ENCODE results near the gene CREBL2. TPM values are rescaled to one million over a fixed set of nuclear protein-coding genes. Genes with fewer than 3 reads are reported as not detected.
"Not testable (repeated sequence)": the region's sequence is repeated elsewhere in the genome, so short reads cannot be mapped to it uniquely, and the experiment has no call there.

CREBL2 gene
- total RNA-seq, 1 donor from 2014 or later, result 26.0 TPM

DNA sequence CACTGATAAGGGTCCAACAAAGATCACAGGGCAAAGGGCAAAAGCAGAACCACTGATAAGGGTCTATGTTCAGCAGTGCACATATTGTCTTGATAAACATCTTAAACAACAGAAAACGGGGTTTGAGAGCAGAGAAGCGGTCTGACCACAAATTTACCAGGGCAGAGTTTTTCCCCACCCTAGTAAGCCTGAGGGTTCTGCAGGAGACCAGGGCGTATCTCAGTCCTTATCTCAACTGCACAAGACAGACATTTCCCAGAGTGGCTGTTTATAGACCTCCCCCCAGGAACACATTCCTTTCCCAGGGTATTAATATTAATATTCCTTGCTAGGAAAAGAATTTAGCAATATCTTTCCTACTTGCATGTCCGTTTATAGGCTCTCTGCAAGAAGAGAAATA lies 28.3 kb downstream of the CREBL2 start:
- not testable (repeated sequence) for DNase-seq

DNA sequence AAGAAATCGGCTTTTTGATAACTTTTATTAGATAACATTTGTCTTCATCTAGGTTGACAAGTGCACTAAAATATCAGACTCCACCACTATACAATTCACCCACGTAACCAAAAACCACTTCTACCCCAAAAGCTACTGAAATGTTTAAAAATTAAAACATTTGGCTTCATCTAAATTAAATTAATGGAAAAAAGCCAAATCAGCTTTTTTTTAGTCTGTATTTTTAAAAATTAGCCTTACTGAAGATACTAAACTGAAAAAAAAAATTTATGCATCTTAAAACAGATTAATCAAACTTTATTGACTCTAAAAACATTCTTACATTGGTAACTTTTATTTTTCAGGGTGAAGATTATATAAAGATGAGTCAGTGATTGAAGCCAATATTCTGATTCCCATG lies 30.0 kb downstream of the CREBL2 start:
- no peak for DNase-seq

DNA sequence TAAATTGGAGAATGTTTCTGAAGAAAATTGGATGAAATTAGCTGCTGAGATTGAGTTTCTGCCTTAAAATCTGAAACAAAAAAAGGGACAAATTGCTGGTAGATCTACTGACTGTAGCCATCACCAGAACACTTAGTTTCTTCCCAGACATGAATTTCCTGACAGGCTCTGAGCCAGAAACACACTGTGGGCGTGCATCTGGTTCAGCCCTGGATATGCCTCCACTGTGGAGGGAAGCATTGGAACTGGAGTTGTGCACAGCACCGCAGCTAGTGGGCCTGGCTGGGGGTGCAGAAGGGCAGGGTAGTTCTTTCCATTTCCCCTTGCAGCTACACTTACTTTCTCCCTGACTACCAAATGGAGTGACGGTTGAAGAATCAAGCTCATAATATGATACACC lies 31.2 kb downstream of the CREBL2 start:
- no peak for DNase-seq

DNA sequence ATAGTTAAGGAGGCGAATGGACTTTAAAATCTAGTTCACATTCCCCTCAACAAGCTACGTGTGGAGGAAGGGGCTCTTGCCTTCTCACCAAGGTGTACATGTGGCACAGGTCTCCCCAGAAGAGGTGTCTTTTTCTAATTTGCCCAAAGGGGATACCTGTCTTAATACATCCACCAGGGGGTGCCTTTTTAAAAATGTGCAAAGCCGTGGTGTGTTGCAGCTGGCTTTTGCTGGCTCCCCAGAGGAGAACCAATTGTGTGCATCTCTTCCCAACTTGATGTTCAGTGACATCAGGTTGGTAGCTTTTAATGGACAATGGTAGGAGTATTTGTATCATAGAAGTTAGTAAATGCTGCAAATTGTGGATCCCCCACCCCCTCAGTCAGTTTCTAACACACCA lies 33.8 kb downstream of the CREBL2 start:
- no peak for DNase-seq

DNA sequence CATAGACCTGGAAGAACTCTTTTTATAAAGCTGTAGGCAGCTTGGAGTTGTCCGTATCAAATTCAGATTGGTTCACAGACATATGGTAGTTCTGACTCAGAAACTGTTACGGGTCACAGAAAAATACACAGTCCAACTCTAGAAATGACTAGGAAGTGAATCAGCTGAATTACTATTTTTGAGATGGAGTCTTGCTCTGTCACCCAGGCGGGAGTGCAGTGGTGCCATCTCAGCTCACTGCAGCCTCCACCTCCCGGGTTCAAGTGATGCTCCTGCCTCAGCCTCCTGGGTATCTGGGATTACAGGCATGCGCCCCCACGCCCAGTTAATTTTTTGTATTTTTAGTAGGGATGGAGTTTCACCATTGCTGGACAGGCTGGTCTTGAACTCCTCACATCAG lies 34.3 kb downstream of the CREBL2 start:
- DNase-seq, result not testable (repeated sequence)

DNA sequence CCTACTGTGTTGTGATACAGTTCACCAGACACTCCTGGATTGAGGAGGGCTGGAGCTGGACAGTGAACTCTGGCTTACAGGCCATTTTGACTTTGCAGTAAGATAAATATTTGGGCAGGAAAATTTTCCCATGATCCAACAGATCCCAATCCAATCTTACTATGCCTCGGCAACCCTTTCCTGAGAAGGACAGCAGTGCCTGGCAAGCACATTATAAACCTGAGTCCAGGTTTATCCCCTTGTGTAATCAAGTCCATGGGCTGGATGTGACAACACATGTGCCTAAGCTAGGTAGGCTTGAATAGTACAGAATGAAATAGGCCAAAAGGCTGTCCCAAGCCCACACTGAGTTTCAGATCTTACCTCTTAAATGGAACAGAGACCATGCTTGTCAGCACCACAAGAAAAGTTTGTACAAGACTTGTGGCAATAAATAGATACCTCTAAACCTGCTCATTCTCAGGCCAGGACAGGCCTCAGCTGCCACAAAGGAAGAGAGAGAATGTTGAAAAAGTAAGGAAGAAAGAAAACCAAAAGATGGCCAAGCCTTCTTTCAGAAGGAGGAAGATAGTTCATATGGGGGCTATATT lies 34.9 kb downstream of the CREBL2 start:
- no peak for DNase-seq

DNA sequence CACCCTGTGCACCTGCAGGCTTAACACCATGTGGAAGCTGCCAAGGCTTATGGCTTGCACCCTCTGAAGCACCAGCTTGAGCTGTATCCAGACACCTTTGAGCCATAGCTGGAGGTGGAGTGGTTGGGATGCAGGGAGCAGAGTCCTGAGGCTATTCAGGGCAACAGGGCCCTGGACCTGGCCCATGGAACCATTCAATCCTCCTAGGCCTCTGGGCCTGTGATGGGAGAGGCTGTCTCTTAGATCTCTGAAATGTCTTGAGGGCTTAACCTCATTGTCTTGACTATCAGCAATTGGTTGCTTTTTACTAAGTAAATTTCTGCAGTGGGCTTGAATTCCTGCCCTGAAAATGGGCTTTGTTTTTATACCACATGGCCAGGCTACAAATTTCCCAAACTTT lies 36.6 kb downstream of the CREBL2 start:
- DNase-seq, result no peak

DNA sequence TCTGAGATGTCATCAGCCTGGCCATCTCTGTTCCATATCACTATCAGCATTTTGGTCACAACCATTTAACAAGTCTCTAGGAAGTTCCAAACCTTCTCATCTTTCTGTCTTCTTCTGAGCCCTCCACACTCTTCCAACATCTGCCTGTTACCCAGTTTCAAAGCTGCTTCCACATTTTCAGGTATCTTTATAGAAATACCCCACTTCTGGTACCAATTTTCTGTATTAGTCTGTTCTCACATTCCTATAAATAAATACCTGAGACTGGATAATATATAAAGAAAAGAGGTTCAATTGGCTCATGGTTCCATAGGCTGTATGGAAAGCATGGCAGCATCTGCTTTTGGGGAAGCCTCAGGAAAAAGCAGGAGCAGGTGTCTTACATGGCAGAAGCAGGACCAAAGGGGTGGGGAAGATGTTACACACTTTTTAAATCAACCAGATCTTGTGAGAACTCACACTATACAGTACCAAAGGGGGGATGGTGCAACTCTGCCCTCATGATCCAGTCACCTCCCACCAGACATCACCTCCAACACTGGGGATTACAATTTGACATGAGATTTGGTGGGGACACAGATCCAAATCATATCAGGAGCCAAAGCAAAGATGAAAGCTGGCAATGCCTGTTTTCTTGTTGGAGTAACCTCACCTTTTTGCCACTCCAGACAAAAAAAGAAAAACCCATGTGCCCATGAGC lies 37.4 kb downstream of the CREBL2 start:
- DNase-seq, result no peak

DNA sequence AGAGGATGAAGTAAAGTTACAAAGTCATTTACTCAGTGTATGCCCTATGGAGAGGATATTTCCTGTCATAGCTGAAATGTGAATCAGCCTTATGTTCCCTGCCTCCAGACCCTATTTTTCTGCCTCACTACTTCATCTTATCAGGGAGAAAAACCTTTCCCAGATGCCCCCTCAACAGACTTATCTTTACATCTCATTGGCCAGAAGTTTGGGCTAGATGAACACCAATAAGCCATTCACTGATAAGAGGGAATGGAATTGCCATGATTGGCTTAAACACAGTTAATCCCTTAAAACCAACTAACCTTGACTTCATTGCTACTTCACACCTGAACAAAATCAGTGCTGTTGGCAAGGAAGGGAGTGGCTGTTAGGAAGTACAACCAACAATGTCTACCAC lies 40.1 kb downstream of the CREBL2 start:
- DNase-seq, result no peak

DNA sequence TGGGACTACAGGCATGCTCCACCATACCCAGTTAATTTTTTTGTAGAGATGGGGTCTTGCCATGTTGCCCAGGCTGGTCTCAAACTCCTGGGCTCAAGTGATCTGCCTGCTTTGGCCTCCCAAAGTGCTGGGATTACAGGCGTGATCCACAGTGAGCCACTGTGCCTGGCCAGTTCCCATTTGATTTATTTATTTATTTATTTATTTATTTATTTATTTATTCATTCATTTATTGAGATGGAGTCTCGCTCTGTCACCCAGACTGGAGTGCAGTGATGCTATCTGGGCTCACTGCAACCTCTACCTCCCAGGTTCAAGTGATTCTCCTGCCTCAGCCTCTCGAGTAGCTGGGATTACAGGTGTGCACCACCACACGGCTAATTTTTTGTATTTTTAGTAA lies 41.0 kb downstream of the CREBL2 start:
- not testable (repeated sequence) for DNase-seq

DNA sequence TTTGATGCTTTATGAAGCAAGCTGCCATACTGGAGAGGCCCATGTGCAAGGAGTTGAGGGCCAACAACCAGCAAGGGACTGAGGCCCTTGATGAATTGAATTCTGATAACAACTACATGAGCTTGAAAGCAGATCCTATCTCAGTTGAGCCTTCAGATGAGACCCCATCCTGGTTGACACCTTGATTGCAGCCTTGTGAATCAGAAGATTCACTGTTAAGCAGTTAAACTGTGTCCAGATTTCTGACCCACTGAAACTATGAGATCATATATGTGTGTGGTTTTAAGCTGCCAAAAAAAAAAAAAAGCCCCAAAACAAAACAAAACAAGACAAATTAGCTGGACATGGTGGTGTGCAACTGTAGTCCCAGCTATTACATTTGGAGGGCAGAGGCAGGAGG lies 42.2 kb downstream of the CREBL2 start:
- DNase-seq, result no peak

DNA sequence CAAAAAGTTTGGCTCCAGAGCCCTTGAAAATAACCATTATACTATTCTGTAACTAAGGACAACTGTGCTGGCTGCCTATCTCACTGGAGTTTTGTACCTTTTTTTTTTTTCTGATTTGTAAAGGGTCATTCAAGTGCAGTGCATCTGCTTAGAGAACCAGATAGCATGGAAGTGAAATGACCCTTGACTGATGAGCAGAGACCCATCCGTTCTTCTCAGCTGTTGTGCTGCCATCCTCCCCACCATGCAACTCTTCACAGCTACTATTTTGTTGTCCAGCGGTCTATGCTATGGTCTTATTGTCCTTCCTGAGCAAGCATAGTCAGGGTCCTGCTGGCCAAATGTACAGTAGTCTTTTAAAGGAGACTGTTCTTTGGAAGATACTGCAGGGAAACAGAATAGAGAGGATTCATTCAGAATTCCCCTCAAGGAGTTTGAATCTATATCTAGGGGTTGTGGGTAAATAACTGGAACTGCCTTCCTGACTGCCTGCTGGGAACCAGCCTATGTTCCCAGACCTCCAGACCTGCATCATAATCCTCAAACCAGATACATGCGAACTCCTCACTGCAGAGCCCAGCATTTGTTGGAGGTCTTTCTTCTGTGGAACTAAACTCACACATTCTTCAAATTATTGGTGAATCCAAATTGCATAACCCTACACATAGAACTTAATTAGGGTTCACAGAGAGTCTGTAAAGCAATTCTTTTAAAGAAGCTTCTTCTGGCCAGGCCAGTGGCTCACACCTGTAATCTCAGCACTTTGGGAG lies 43.2 kb downstream of the CREBL2 start:
- DNase-seq, result no peak

DNA sequence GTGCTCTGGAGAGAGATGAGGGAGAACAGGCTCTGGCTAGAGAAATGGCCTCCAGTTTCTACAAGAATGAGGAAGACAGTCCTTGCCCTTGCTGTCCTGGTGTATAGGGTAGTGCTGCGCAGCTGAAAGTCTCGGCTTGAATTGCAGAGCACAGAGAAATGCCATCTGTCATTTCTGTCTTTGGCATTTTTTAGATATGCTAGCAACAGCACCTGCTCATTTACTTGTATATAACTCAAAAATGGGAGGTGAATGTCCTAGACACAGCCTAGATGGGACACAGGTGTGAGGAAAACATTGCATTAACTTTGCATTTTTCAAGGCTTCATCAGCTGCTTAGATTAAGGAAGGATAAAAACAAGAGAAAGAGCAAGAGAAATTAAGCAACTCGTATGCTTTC lies 48.5 kb downstream of the CREBL2 start:
- DNase-seq, result no peak

DNA sequence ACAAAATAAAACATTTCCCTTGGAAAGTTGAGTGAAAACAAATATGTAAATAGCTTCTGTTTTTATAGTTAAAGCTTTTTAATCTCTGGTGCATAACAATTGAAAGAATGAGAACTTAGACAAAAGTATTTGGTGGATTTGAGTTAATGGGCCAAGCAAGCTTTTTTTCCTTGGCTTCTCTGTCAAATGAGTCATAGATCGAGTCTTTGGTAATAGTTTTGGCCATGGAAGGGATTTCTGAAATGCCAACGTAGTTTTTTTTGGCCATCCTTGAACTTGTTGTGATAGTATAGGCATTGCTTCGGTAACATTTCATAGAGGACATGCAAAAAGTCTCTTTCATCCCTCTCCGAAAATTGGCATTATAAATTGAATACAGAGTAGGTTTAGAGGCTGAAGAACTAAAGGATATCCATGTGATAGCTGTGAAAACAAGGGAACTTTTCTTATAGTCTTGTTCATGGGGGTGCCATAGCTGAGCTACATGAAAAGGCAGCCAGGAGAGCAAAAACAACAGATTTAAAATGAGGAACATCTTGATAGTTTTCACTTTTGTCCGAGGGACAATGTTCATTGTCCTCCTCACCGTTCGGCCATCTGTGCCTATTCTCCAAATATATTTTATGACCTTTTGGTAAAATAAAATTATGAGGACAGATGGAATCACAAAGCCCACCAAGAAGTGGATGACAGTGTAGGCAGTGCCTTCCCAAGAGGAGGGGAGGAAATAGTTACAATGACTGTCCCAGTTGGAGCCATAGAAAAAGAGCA lies 49.6 kb downstream of the CREBL2 start:
- no peak for DNase-seq

DNA sequence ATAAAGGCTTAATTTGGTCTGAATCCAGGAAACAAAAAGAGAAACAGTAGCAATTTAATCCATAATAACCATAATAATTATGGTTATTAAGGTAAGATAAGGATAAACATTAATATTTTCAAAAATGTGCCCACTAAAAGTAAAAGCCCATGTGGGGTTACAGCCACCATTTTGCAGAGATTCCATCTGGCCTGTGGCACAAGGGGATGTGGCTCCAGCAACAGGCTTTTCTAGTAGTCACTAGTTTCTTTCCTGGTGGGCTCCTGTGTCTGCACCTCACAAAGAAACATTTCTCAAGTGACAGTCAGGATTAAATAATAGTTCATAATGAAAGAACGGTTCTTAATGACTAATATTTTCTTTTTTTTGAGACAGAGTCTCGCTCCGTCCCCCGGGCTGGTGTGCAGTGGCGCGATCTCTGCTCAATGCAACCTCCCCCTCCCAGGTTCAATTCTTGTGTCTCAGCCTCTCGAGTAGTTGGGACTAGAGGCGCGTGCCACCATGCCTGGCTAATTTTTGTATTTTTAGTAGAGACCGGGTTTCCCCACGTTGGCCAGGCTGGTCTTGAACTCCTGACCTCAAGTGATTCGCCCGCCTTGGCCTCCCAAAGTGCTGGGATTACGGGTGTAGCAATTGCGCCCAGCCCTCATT lies 52.1 kb downstream of the CREBL2 start:
- DNase-seq, result no peak

DNA sequence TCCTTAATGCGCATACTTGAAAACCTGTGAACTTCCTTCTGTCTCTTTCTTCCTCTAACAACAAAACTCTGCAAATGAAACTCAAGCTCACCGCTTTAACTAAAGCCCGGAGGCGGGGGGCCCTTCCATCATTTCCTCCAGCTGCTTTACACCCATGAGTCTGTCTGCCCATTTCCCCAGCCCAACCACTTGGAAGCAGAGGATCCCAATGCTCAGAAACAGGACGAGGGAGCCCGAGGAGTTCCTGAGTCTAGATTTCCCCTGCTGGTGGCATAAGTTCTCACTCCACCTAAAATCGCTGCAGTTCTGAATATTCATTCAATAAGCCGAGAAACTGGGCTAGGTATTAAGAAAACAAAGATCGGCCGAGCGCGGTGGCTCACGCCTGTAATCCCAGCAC lies 53.5 kb downstream of the CREBL2 start:
- no peak for DNase-seq

DNA sequence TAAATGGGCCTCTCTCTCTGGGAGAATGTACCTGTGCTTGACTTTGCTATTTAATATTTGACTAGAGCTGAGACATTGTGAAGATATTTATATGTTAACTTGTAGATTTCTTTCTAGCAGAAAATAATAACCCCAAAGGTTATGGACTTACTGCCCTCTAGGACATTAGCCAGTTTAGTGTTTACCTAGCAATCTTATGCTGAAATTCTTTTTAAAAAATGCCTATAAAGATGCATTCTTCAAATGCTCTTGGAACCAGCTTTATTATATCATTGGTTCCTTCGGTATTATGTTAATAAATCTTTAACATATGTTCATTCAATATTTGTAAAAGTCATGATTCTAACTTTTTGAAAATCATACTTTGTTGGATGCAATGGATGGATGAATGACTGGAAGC lies 56.3 kb downstream of the CREBL2 start:
- no peak for DNase-seq

DNA sequence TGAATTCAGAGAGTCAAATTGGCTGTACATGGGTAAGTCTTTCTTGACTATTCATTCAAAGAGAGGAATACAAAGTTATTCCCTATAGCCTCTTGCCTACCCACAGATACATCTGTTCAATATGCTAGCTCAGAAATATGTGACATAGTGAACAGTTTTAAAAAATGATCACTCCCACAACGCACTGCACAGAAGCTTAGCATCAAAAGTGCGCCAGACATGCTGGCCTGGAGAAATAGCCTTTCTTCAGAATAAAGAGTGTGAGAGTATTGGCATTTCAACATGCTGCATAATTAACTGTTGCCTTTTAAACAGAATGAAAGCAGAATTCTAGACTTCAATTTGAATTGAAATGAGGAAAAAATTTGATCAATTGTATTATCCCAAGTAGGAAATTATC lies 57.3 kb downstream of the CREBL2 start:
- no peak for DNase-seq

DNA sequence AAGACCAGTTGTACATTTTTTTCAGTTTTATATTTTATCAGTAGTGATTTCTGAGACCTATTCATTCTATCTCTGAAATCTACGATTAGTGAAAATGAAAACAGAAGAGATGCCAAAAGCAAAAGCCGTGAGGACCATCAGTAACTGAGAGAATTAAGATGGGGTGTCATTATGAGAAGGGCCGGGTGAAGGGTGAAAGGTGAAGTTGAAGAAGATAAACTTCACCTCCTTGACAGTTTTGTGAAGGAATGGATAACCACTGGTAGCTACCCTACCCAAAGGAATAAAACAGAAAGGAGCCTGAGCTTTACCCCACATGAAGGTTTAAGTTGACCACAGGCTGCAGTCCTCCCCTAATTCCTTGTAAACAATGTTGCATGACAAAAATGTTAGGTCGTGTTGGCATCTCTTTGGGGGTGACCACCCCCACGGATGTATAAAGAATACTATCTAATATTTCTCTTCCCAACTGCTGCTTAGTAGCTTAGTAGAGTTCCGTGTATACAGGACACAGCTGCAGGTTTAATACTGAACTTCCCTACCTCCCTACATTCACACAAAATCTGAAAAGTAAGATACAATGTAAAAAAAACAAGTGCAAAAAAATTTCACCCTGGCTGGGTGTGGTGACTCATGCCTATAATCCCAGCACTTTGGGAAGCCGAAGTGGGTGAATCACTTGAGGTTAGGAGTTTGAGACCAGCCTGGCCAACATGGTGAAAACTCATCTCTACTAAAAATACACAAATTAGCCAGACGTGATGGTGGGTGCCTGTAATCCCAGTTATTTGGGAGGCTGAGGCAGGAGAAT lies 60.4 kb downstream of the CREBL2 start:
- no peak for DNase-seq

DNA sequence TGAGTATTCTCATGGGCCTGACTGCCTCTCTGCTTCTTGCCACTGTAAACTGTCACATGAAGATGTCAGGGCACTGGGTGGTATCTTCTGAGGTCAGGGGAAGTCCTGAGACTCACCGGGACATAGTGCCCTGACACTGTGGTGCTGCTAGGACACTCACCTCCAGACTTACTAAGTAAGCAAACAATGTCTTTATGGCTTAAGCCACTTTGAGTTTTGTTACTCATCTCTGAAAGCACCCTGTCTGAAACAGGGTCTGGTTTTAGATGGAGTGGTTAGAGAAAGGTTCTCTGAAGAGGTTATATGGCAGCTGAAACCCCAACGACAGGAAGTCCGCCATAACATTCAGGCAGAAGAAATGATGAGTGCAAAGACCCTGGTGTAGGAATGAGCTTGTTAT lies 61.6 kb downstream of the CREBL2 start:
- no peak for DNase-seq

DNA sequence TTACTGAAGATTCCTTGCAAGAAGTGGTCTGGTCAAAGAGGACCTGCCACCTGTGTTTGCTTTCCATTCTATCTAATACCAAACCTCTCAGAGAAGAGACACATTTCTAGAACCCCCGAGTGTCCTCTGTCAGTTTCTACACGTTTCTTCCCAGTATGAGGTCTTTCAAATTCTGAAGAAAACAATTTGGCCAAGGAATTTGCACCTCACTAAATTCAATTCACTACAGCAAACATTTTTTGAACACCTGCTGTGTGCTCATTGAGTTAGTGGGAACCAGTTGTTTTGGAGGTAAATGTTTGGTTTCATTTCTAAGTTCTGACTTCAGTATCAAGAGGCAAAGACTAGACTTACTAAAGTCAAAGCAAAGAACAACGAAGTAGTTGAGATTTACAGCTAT lies 64.9 kb downstream of the CREBL2 start:
- DNase-seq, result no peak

All from skin of body (tissue), 2 donors.